HG03025 (cell line): ENCODE data around the gene AKAP13.
A peak's percentile ranks its signal among the peaks of the same experiment; 100 is the strongest.
"Not testable (repeated sequence)": the region's sequence is repeated elsewhere in the genome, so short reads cannot be mapped to it uniquely, and the experiment has no call there.

Experiments
- ATAC-seq: cut with Tn5 transposase; IDR thresholded peaks from one replicate; pipeline ENCODE4 v1.9.1; 2021; ENCODE audit warnings: mild to moderate bottlenecking, moderate library complexity; ENCODE audit not compliant: unreplicated experiment, low FRiP score

Gene AKAP13

DNA sequence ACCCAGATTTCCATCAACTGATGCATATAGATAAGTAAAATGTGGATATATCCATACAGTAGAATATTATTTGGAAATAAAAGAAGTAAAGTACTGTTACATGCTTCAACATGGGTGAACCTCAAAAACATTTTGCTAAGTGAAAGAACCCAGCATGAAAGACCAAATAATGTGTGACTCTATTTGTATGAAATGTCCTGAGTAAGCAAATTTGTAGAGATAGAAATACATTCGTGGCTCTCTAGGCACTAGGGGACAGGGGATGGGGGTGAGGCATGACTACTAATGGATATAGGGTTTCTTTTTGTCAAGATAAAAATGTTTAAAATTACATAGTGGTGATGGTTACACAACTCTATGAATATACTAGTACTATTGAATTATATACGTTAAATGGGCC lies 250.6 kb downstream of the AKAP13 start:
- no peak for ATAC-seq

- no peak for ATAC-seq
Observed at GRCh38 chr15:85632014-85632413, 251.6 kb downstream of the AKAP13 start.

GRCh38 chr15:85633859-85634258 lies 253.5 kb downstream of the AKAP13 start:
- no peak for ATAC-seq

GRCh38 chr15:85636351-85636750 lies 255.9 kb downstream of the AKAP13 start:
- no peak for ATAC-seq

- no peak for ATAC-seq
Observed at GRCh38 chr15:85639752-85640381, 259.5 kb downstream of the AKAP13 start.

- ATAC-seq, result no peak
Observed at GRCh38 chr15:85642065-85642692, 261.8 kb downstream of the AKAP13 start.

GRCh38 chr15:85642693-85643066 lies 262.3 kb downstream of the AKAP13 start:
- ATAC-seq, result no peak

DNA sequence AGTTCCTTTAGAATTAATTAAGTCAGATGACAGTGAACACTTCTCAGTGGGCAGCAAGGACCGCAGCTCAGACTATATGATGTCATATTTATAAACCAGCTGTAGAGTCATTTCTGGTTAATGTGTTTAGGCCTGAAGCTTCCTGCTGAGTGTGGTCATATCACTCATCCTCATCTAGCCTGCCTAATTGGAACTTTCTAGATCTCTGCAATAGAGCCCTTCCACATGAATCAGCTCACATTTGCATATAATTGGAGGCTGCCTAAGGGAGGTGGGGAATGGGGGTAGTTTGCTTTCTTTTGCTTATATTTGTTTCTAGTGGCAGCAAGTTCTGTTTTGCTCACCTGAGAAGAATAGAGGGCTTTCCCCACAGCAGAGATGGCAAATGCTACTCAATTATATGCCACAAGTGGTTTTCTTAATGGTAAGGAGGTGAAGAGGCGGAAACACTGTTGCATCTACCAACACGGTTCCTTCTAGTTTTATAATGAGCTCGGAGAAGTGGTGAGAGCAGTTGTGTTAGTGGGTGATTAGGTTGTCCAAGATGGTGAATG lies 266.2 kb downstream of the AKAP13 start:
- no peak for ATAC-seq

DNA sequence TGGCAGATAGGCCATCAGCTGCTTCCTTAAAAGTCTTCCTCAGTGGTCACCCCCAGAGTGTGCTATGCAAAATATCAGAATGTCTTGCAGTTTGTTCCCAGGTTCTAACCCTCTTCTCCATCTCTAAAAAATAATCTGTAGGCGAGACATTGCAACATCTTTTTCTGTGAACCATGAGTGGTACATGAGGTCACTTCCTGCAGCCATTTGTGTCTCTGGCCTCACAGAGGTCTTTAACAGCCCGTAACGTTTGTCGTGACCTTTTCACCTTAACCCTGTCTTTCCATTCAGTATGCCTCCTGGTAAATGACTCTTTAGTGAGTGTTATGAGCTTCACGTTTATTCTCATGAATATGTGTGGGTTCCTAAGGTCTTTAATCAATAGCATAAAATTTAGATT lies 269.0 kb downstream of the AKAP13 start:
- ATAC-seq, result no peak

- no peak for ATAC-seq
Observed at GRCh38 chr15:85651548-85651947, 271.1 kb downstream of the AKAP13 start.

DNA sequence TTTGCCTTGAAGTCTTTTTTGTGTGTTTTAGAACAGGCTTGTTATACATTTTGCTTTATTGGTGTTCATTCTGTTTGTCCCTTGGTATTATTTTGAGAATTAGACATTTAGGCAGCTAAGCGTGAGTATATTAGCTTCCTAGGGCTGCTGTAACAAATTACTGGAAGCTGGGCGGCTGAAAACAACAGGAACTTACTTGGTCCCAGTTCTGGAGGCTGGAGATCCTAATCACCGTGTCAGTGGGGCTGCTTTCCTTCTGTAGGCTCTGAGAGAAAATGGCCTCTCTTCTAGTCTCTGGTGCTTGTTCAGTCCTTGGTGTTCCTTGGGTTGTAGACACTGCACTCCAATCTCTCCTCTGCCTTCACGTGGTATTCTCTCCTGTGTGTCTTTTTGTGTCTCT lies 272.1 kb downstream of the AKAP13 start:
- no peak for ATAC-seq

- no peak for ATAC-seq
Observed at GRCh38 chr15:85657132-85657531, 276.7 kb downstream of the AKAP13 start.

- ATAC-seq, result no peak
Observed at GRCh38 chr15:85658816-85659215, 278.4 kb downstream of the AKAP13 start.

- ATAC-seq, result no peak
Observed at GRCh38 chr15:85661859-85662258, 281.5 kb downstream of the AKAP13 start.

- not testable (repeated sequence) for ATAC-seq
Observed at GRCh38 chr15:85665677-85666076, 285.3 kb downstream of the AKAP13 start.

DNA sequence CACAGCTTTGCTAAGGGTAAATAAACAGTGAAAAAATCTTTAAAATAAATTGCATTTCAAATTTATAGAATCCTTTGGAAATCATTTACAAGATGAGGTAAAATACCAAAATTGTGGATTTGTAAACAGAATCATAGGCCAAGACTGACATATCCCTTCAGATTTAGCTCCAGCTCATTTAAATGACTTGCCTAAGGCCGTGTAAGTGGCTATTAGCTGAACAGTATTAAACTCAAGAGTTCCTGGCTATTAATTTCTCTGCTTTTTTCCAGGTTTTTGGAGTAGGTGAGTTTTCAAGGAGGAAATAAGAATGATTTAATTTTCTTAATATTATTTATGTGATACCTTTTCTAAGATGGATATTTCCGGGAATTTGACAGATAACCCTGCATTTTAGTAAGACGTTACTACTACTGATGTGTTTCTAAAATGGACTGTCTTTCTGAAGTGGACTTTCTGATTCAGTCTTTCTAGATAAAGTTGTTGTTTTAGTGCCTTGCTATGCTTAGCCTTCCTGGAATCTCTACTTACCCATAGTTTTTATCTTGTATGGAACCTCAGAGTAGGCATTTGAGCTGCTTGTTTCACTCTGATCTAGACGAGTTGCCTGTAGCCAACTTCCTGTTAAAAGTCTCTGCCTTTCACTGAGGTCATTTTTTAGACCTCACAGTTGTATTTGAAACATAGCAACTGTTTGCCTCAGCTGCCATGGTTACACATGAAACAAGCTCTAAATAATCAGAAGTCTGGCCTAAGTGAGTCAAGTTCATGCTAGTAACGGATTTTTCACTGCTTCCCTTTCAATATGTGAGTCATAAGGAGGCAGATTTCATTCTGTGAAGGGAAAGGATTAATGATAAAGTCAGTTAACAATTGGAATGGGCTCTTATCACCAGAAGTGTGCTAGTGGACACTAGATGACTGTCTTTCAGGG lies 287.4 kb downstream of the AKAP13 start:
- ATAC-seq, result peak; percentile 70

DNA sequence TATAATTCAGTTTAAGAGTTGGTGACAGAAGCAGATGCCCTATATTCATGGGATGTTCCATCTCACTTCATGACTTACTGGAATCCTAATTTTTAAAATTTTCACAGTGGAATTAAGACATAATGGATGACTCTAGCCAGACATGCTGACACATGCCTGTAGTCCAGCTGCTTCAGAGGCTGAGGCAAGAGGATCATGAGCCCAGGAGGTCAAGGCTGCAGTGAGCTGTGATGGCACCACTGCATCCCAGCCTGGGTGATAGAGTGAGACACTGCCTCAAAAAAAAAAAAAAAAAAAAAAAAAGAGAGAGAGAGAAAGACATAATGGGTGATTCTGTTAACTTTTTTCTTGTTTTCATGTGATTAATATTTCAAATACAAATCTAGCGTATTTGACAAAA lies 290.8 kb downstream of the AKAP13 start:
- ATAC-seq, result no peak

- ATAC-seq, result no peak
Observed at GRCh38 chr15:85672332-85673084, 292.1 kb downstream of the AKAP13 start.

GRCh38 chr15:85673326-85673725 lies 292.9 kb downstream of the AKAP13 start:
- ATAC-seq, result no peak

- ATAC-seq, result no peak
Observed at GRCh38 chr15:85676342-85677098, 296.1 kb downstream of the AKAP13 start.
